Endothelial cell of umbilical vein (primary cell): ENCODE results near the gene ALDH1A2. TPM values are rescaled to one million over a fixed set of nuclear protein-coding genes. Genes with fewer than 3 reads are reported as not detected.
A peak's percentile ranks its signal among the peaks of the same experiment; 100 is the strongest.

Experiments used
- BruUV-seq: library from RNA; stranded (reverse); fragments of 400-500 nt; replicated peaks from 2 replicates; lab custom pipeline; 2021; lab: Mats Ljungman, UMichigan
- CTCF ChIA-PET: fragments of 300-600, 350-600 bp; sonication (Branson Sonifier 250); formaldehyde crosslinking; loops from one replicate; lab custom pipeline; 2021; ENCODE audit warnings: antibody characterized with exemption, inconsistent platforms; lab: Charles Lee
- POLR2A ChIA-PET: fragments of 300-600, 350-600 bp; sonication (Branson Sonifier 250); formaldehyde crosslinking; loops from one replicate; lab custom pipeline; 2021; ENCODE audit warnings: antibody characterized with exemption, inconsistent platforms; lab: Charles Lee
- DNase-seq: peaks from one replicate; pipeline ENCODE4 v3.0.0-alpha.2; 2011; ENCODE audit warnings: low read depth, low spot score
- FAIRE-seq: peaks from 2 replicates; lab custom pipeline; 2011; peaks lifted over from hg19 to GRCh38; lab: Jason Lieb, UNC
- H2AFZ ChIP-seq: 2 replicates; pipeline ENCODE4 v1.6.0; 2012; ENCODE audit warnings: low read depth, low read length, control low read depth, inconsistent platforms
- H3K27ac ChIP-seq: 2 replicates; pipeline ENCODE4 v1.5.1; 2011; ENCODE audit warnings: low read depth, mild to moderate bottlenecking, control low read depth, low read length, moderate library complexity; ENCODE audit not compliant: insufficient read depth
- H3K27me3 ChIP-seq, 2 experiments: 2 replicates each; pipeline versions ENCODE4 v1.6.0 to v1.6.1; 2011; ENCODE audit warnings: low read length in 2 of 2, mixed read lengths in 1 of 2; ENCODE audit not compliant: control insufficient read depth in 2 of 2, insufficient read depth in 2 of 2
- H3K36me3 ChIP-seq, 2 experiments: 2 replicates in 1 of 2; 3 replicates in 1 of 2; pipeline ENCODE4 v1.5.1; 2011; ENCODE audit warnings: low read length in 2 of 2, mild to moderate bottlenecking in 1 of 2, moderate library complexity in 1 of 2; ENCODE audit not compliant: control insufficient read depth in 2 of 2, insufficient read depth in 2 of 2; ENCODE audit errors: extremely low read depth in 1 of 2
- H3K4me1 ChIP-seq: 3 replicates; pipeline ENCODE4 v1.5.1; 2011; ENCODE audit warnings: mild to moderate bottlenecking, low read length; ENCODE audit not compliant: control insufficient read depth, insufficient read depth; ENCODE audit errors: extremely low read depth
- H3K4me2 ChIP-seq: 2 replicates; pipeline ENCODE4 v1.6.1; 2011; ENCODE audit warnings: low read length, control low read depth, mixed read lengths; ENCODE audit not compliant: insufficient read depth
- H3K4me3 ChIP-seq, 3 experiments: fragments of 200-600 bp in 1 of 3; sonication (generic), shearing (Covaris generic) in 1 of 3; replicated peaks in 1 of 3; 2 replicates each; pipeline ENCODE4 v1.5.1; 2011 to 2016; ENCODE audit warnings: control low read depth in 3 of 3, low read length in 3 of 3, mild to moderate bottlenecking in 2 of 3, inconsistent platforms in 1 of 3, low read depth in 1 of 3, moderate library complexity in 1 of 3; ENCODE audit not compliant: insufficient read depth in 1 of 3
- H3K79me2 ChIP-seq: 2 replicates; pipeline ENCODE4 v1.6.0; 2012; ENCODE audit warnings: low read length, inconsistent platforms; ENCODE audit not compliant: control insufficient read depth, insufficient read depth
- H3K9ac ChIP-seq: replicated peaks from 2 replicates; pipeline ENCODE3; 2011; ENCODE audit warnings: low read length, control low read depth; ENCODE audit not compliant: insufficient read depth; ENCODE audit errors: extremely low read depth
- H3K9me1 ChIP-seq: replicated peaks from 3 replicates; pipeline ENCODE4 v1.6.0; 2011; ENCODE audit warnings: mild to moderate bottlenecking, low read length; ENCODE audit not compliant: control insufficient read depth, insufficient read depth; ENCODE audit errors: extremely low read depth
- H3K9me3 ChIP-seq: replicated peaks from 2 replicates; pipeline ENCODE4 v1.5.1; 2012; ENCODE audit warnings: low read length, inconsistent platforms; ENCODE audit not compliant: control insufficient read depth, insufficient read depth
- H4K20me1 ChIP-seq: replicated peaks from 2 replicates; pipeline ENCODE3; 2011; ENCODE audit warnings: mild to moderate bottlenecking, low read length; ENCODE audit not compliant: control insufficient read depth, insufficient read depth; ENCODE audit errors: extremely low read depth
- EZH2 ChIP-seq: IDR thresholded peaks from 2 replicates; pipeline ENCODE4 v1.6.1; 2012; ENCODE audit warnings: borderline replicate concordance, low read depth, mild to moderate bottlenecking, moderate library complexity, low read length, inconsistent platforms; ENCODE audit not compliant: severe bottlenecking
- FOS ChIP-seq: IDR thresholded peaks from 2 replicates; pipeline ENCODE4 v1.6.1; 2011; ENCODE audit warnings: mild to moderate bottlenecking, low read length, moderate library complexity, borderline replicate concordance; ENCODE audit not compliant: insufficient read depth
- GATA2 ChIP-seq: IDR thresholded peaks from 2 replicates; pipeline ENCODE4 v1.7.0; 2011; ENCODE audit warnings: low read depth, mild to moderate bottlenecking, moderate library complexity, mixed read lengths, low read length; ENCODE audit not compliant: insufficient read length, insufficient read depth
- JUN ChIP-seq: IDR thresholded peaks from 2 replicates; pipeline ENCODE4 v1.6.1; 2011; ENCODE audit warnings: borderline replicate concordance, low read depth; ENCODE audit not compliant: insufficient read length, insufficient read depth
- MYC ChIP-seq: IDR thresholded peaks from one replicate; pipeline ENCODE4 v1.6.1; 2011; ENCODE audit warnings: mild to moderate bottlenecking, low read depth, low read length
- POLR2A ChIP-seq: IDR thresholded peaks from 2 replicates; pipeline ENCODE4 v1.6.1; 2012; ENCODE audit warnings: low read depth, mild to moderate bottlenecking, control low read depth, low read length
- POLR2AphosphoS5 ChIP-seq: IDR thresholded peaks from 2 replicates; pipeline ENCODE4 v1.6.1; 2012; ENCODE audit warnings: low read depth, mild to moderate bottlenecking, control low read depth, low read length, moderate library complexity; ENCODE audit not compliant: insufficient read depth
- dilution Hi-C: fragments of 300-500 bp; cut with MboI; formaldehyde crosslinking; loops from one replicate; pipeline ENCODE4 v1.15.0; 2019; ENCODE audit warnings: low sequenced_read_pairs; ENCODE audit not compliant: extremely low pct_ligation_motif_present
- intact Hi-C: fragments of 100-400 bp; cut with micrococcal nuclease; formaldehyde crosslinking; loops from one replicate; pipeline ENCODE4 v1.10.0; 2022
- polyA plus RNA-seq, 4 experiments: library from polyadenylated mRNA; depleted of rRNA in 3 of 4; stranded (reverse) in 3 of 4; unstranded in 1 of 4; fragments of >200 nt; gene quantifications; 2 replicates each; pipeline versions ENCODE4 v1.2.1 to v1.2.3, GENCODE V29; 2011 to 2012; ENCODE audit warnings: missing spikeins in 1 of 4
- total RNA-seq: library from RNA; stranded (reverse); gene quantifications from 2 replicates; pipeline ENCODE4 v1.2.3, GENCODE V29; 2021
- TF ChIP-seq, protein P1 (sequence below), 2 donors: IDR thresholded peaks; 1 replicate in 1 of 2; 2 replicates in 1 of 2; pipeline ENCODE4 v1.5.1; 2011; ENCODE audit warnings: low read length in 2 of 2, mild to moderate bottlenecking in 2 of 2, moderate library complexity in 2 of 2, control low read depth in 1 of 2, inconsistent platforms in 1 of 2, low read depth in 1 of 2; ENCODE audit not compliant: insufficient read depth in 1 of 2; ENCODE audit errors: extremely low read depth in 1 of 2
- TF ChIP-seq, protein P2 (sequence below): IDR thresholded peaks from 2 replicates; pipeline ENCODE4 v1.6.1; 2011; ENCODE audit not compliant: insufficient read depth, insufficient read length

ALDH1A2 gene
- total and polyA plus RNA-seq, 2 donors (not counting 3 experiments of a cell fraction or from before 2014, with no cell fraction given): 16.3 to 34.9 TPM

DNA sequence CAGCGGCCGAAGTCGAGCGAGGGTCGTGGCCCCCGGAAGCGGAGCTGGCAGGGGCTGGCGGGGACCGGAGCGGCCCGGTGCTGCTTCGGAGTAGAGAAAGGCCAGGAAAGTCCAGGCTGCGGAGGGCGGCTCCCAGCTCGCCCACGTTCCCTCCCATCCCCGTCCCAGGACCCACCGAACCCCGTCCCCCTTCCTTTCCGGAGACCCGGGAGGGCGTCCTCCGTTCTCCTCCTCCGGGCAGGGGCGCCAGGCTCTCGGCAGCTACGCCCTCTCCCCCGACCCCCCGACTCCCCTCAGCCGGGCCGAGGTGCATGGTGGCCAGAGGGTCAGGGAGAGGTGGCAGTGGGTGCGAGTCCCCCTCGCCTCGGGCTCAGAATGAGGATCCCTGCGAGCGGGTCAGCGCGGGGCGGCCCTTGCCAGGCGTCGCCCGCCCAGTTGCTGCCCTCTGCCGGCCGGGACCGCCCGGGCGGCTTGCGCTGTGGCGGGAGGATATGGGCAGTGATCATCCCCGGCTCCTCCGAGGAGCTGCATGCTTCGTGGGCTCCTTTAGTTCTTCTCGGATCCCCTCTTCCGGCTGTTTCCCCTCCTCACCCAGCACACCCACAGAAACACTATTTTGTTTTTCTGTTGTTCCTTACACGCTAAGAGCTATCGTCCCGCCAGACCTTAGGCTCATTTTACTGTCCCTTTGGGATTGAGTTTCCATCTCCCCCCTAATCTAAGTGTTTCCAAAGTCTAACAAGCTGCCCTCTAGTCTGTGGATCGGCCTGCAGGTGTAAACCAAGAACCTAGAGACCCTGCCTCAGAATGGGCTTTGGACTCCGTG is 744 bp upstream of the ALDH1A2 start:
- H3K79me2 ChIP-seq: peaks cover 20% of the 10 kb centered on the region
- DNase-seq (peak; percentile 66), FAIRE-seq (peak; percentile 33)
- H3K4me3 ChIP-seq: peak overlapping the region; percentile 61 to 92 (median 80)
- H3K9me1 ChIP-seq: no peaks in the 10 kb centered on the region
- H3K9ac ChIP-seq: peak overlapping the region; percentile 79
- H4K20me1 ChIP-seq: no peaks in the 10 kb centered on the region
- CTCF ChIA-PET: interaction anchor here (0.5 to 12.9 kb wide), 59 partner anchors 9 to 1463 kb away, joined by 3 to 636 read pairs (median 4); partner anchors contain the start of gene POLR2M
- TF ChIP-seq POLR2A (no peak), EZH2 (no peak), MYC (no peak), FOS (no peak), GATA2 (no peak), JUN (no peak), POLR2AphosphoS5 (peak; percentile 32)
- TF ChIP-seq, protein P1, sequence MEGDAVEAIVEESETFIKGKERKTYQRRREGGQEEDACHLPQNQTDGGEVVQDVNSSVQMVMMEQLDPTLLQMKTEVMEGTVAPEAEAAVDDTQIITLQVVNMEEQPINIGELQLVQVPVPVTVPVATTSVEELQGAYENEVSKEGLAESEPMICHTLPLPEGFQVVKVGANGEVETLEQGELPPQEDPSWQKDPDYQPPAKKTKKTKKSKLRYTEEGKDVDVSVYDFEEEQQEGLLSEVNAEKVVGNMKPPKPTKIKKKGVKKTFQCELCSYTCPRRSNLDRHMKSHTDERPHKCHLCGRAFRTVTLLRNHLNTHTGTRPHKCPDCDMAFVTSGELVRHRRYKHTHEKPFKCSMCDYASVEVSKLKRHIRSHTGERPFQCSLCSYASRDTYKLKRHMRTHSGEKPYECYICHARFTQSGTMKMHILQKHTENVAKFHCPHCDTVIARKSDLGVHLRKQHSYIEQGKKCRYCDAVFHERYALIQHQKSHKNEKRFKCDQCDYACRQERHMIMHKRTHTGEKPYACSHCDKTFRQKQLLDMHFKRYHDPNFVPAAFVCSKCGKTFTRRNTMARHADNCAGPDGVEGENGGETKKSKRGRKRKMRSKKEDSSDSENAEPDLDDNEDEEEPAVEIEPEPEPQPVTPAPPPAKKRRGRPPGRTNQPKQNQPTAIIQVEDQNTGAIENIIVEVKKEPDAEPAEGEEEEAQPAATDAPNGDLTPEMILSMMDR (IDR thresholded peaks at IDR 0.05; ENCODE audit: extremely low read depth in 1 of 2, insufficient read depth in 1 of 2, low read depth in 1 of 2, low read length in 2 of 2): peak; percentile 94 to 97
- TF ChIP-seq, protein P2, sequence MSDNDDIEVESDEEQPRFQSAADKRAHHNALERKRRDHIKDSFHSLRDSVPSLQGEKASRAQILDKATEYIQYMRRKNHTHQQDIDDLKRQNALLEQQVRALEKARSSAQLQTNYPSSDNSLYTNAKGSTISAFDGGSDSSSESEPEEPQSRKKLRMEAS: no peak
- POLR2A ChIA-PET: no interaction called here
- peaks cover 22% of the 10 kb centered on the region for H3K4me1 ChIP-seq
- H3K9me3 ChIP-seq: no peaks in the 10 kb centered on the region
- H3K36me3 ChIP-seq: no peaks in the 10 kb centered on the region
- H2AFZ ChIP-seq: peak overlapping the region; percentile 85
- dilution Hi-C loops (loop anchor here (25.0 kb wide), 1 partner anchor 204 kb away; no protein-coding TSS in a partner anchor), intact Hi-C loops (loop anchor here (1.0 to 10.0 kb wide), 6 partner anchors 23 to 721 kb away; no protein-coding TSS in a partner anchor)
- peak overlapping the region; percentile 70 for H3K27ac ChIP-seq
- BruUV-seq: no TSS peak
- peak overlapping the region; percentile 100 for H3K4me2 ChIP-seq
- no peaks in the 10 kb centered on the region for H3K27me3 ChIP-seq
